ENCODE data around the gene IFI6. TPM values are rescaled to one million over a fixed set of nuclear protein-coding genes. Genes with fewer than 3 reads are reported as not detected.
A peak's percentile ranks its signal among the peaks of the same experiment; 100 is the strongest.

IFI6 gene
- total and polyA plus RNA-seq, 2 of the 13 experiments (the other 11 are each of a cell fraction or from before 2014, with no cell fraction given) = 12.9 to 13.2 TPM

DNA sequence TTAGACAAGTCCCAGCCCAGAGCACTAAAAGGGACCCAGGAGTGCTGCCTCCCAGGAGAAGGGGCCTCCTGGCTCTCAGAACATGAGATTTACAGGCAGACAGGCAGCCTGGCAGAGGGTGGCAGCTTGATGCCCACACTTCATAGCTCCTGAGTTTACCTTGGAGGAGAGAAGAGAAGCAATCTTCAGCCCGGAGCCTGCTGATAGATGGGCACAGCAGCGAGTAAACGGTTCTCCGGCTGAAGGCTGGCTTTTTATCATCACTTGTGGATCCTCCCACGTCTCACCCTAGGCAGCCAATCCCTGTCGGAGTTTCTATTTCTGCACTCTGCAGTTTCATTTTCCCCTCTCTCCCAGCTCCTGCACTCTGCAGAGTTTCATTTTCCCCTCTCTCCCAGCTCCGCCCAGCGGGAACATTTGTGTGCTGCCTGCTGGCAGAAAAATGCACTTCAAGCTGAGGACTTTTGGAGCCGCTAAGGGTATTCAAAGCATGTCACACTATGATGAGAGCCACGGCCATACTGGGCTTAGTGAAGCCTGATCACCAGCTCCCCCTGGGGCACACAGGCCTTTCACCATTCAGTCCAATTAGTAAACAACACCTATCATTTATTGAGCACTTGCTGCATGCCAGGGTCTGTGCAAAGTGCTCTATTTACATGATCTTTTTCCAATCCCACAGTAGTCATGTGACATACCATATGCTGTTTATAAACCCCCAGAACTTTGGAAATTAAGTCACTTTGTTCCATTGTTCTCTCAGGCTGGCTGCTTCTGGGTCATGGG lies at the start of gene IFI6 (continued):
- 0 out of 2 replicates have a peak, but pooled peaks have one; percentile 22 for TF ChIP-seq ARNTL (CRISPR knock-in tag; IDR thresholded peaks at IDR 0.05)
- no peak for TF ChIP-seq SUZ12 (IDR thresholded peaks at IDR 0.05; ENCODE audit: low read depth, low read length)
- TF ChIP-seq FOXC1 (CRISPR knock-in tag; IDR thresholded peaks at IDR 0.05; ENCODE audit: borderline replicate concordance) = no peak
- TF ChIP-seq ZNF782 (CRISPR knock-in tag; IDR thresholded peaks at IDR 0.05; ENCODE audit: borderline replicate concordance) = no peak
- TF ChIP-seq, protein P1, sequence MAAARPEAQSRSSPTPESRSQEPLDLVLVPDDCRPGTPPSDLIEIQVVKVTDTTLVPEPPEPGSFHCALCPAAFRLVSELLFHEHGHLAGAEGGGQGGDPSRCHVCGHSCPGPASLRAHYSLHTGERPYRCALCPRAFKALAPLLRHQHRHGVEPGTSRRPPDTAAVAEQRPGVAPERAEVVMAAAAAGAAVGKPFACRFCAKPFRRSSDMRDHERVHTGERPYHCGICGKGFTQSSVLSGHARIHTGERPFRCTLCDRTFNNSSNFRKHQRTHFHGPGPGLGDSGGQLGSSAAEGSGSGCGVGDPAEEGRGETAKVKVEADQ (CRISPR knock-in tag; IDR thresholded peaks at IDR 0.05; ENCODE audit: borderline replicate concordance) = no peak
- TF ChIP-seq, protein P2, sequence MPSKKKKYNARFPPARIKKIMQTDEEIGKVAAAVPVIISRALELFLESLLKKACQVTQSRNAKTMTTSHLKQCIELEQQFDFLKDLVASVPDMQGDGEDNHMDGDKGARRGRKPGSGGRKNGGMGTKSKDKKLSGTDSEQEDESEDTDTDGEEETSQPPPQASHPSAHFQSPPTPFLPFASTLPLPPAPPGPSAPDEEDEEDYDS (CRISPR knock-in tag; IDR thresholded peaks at IDR 0.05) = peak; percentile 98
- TF ChIP-seq PRPF4 (IDR thresholded peaks at IDR 0.05; ENCODE audit: low read depth, low read length, poor library complexity, severe bottlenecking) = no peak
- TF ChIP-seq, protein P3, sequence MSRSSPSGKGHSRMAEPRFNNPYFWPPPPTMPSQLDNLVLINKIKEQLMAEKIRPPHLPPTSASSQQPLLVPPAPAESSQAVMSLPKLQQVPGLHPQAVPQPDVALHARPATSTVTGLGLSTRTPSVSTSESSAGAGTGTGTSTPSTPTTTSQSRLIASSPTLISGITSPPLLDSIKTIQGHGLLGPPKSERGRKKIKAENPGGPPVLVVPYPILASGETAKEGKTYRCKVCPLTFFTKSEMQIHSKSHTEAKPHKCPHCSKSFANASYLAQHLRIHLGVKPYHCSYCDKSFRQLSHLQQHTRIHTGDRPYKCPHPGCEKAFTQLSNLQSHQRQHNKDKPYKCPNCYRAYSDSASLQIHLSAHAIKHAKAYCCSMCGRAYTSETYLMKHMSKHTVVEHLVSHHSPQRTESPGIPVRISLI (CRISPR knock-in tag; IDR thresholded peaks at IDR 0.05; ENCODE audit: borderline replicate concordance) = no peak
- TF ChIP-seq SIX1 (CRISPR knock-in tag; IDR thresholded peaks at IDR 0.05; ENCODE audit: borderline replicate concordance) = no peak
- no peak for TF ChIP-seq ZNF737 (CRISPR knock-in tag; IDR thresholded peaks at IDR 0.05; ENCODE audit: borderline replicate concordance)
- no peak for TF ChIP-seq ZFP36 (IDR thresholded peaks at IDR 0.05; ENCODE audit: borderline replicate concordance, low read depth, low read length, partially characterized antibody)
- TF ChIP-seq KDM5A (IDR thresholded peaks at IDR 0.05; ENCODE audit: borderline replicate concordance, low read length) = no peak
- 0 out of 2 replicates have a peak, but pooled peaks have one; percentile 28 for TF ChIP-seq BRCA1 (CRISPR knock-in tag; IDR thresholded peaks at IDR 0.05)
- TF ChIP-seq, protein P4, sequence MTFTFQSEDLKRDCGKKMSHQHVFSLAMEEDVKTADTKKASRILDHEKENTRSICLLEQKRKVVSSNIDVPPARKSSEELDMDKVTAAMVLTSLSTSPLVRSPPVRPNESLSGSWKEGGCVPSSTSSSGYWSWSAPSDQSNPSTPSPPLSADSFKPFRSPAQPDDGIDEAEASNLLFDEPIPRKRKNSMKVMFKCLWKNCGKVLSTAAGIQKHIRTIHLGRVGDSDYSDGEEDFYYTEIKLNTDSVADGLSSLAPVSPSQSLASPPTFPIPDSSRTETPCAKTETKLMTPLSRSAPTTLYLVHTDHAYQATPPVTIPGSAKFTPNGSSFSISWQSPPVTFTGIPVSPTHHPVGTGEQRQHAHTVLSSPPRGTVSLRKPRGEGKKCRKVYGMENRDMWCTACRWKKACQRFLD (CRISPR knock-in tag; IDR thresholded peaks at IDR 0.05; ENCODE audit: borderline replicate concordance) = 0 out of 2 replicates have a peak, but pooled peaks have one; percentile 63
- TF ChIP-seq ETV5 (CRISPR knock-in tag; IDR thresholded peaks at IDR 0.05; ENCODE audit: borderline replicate concordance) = no peak
- peak; percentile 83 for TF ChIP-seq DR1 (CRISPR knock-in tag; IDR thresholded peaks at IDR 0.05)
- no peak for TF ChIP-seq RBM39 (IDR thresholded peaks at IDR 0.05; ENCODE audit: low read depth, low read length, poor library complexity, severe bottlenecking)
- no peak for TF ChIP-seq ZKSCAN1 (IDR thresholded peaks at IDR 0.05; ENCODE audit: low read length)
- peak; percentile 37; the same call in 1 of the 2 replicates for TF ChIP-seq KDM5B (CRISPR knock-in tag; IDR thresholded peaks at IDR 0.05; ENCODE audit: borderline replicate concordance)
- TF ChIP-seq, protein P5, sequence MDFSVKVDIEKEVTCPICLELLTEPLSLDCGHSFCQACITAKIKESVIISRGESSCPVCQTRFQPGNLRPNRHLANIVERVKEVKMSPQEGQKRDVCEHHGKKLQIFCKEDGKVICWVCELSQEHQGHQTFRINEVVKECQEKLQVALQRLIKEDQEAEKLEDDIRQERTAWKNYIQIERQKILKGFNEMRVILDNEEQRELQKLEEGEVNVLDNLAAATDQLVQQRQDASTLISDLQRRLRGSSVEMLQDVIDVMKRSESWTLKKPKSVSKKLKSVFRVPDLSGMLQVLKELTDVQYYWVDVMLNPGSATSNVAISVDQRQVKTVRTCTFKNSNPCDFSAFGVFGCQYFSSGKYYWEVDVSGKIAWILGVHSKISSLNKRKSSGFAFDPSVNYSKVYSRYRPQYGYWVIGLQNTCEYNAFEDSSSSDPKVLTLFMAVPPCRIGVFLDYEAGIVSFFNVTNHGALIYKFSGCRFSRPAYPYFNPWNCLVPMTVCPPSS (IDR thresholded peaks at IDR 0.05) = no peak
- TF ChIP-seq, protein P6, sequence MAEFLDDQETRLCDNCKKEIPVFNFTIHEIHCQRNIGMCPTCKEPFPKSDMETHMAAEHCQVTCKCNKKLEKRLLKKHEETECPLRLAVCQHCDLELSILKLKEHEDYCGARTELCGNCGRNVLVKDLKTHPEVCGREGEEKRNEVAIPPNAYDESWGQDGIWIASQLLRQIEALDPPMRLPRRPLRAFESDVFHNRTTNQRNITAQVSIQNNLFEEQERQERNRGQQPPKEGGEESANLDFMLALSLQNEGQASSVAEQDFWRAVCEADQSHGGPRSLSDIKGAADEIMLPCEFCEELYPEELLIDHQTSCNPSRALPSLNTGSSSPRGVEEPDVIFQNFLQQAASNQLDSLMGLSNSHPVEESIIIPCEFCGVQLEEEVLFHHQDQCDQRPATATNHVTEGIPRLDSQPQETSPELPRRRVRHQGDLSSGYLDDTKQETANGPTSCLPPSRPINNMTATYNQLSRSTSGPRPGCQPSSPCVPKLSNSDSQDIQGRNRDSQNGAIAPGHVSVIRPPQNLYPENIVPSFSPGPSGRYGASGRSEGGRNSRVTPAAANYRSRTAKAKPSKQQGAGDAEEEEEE (CRISPR knock-in tag; IDR thresholded peaks at IDR 0.05; ENCODE audit: borderline replicate concordance) = no peak
- no peak for TF ChIP-seq ZNF253 (CRISPR knock-in tag; IDR thresholded peaks at IDR 0.05; ENCODE audit: borderline replicate concordance)
